ENCODE results near the gene SLC25A14. TPM values are rescaled to one million over a fixed set of nuclear protein-coding genes. Genes with fewer than 3 reads are reported as not detected.

The SLC25A14 gene
- total and polyA plus RNA-seq, 2 of the 8 experiments (the other 6 are each of a cell fraction or from before 2014, with no cell fraction given): 9.3 to 14.2 TPM

DNA sequence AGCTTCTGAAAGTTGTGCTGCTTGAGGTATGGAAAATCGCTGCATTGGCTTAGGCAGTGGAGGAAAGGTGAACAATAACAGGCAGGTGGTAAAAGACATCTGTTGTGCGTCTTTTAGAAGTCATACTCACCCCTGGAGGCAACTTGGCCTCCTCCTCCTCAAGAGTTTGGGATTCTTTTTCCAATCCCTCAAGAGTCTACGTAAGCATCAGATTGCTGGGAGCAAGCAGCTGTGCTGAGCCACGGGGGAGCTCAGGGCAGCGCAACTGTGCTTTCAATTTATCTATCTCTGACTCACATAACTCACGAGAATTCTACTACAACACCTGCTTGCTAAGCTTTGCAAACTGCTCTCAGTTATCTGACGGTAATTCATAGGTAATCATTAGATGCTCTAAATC, 55.6 kb downstream of the SLC25A14 start (continued):
- TF ChIP-seq, protein P1, sequence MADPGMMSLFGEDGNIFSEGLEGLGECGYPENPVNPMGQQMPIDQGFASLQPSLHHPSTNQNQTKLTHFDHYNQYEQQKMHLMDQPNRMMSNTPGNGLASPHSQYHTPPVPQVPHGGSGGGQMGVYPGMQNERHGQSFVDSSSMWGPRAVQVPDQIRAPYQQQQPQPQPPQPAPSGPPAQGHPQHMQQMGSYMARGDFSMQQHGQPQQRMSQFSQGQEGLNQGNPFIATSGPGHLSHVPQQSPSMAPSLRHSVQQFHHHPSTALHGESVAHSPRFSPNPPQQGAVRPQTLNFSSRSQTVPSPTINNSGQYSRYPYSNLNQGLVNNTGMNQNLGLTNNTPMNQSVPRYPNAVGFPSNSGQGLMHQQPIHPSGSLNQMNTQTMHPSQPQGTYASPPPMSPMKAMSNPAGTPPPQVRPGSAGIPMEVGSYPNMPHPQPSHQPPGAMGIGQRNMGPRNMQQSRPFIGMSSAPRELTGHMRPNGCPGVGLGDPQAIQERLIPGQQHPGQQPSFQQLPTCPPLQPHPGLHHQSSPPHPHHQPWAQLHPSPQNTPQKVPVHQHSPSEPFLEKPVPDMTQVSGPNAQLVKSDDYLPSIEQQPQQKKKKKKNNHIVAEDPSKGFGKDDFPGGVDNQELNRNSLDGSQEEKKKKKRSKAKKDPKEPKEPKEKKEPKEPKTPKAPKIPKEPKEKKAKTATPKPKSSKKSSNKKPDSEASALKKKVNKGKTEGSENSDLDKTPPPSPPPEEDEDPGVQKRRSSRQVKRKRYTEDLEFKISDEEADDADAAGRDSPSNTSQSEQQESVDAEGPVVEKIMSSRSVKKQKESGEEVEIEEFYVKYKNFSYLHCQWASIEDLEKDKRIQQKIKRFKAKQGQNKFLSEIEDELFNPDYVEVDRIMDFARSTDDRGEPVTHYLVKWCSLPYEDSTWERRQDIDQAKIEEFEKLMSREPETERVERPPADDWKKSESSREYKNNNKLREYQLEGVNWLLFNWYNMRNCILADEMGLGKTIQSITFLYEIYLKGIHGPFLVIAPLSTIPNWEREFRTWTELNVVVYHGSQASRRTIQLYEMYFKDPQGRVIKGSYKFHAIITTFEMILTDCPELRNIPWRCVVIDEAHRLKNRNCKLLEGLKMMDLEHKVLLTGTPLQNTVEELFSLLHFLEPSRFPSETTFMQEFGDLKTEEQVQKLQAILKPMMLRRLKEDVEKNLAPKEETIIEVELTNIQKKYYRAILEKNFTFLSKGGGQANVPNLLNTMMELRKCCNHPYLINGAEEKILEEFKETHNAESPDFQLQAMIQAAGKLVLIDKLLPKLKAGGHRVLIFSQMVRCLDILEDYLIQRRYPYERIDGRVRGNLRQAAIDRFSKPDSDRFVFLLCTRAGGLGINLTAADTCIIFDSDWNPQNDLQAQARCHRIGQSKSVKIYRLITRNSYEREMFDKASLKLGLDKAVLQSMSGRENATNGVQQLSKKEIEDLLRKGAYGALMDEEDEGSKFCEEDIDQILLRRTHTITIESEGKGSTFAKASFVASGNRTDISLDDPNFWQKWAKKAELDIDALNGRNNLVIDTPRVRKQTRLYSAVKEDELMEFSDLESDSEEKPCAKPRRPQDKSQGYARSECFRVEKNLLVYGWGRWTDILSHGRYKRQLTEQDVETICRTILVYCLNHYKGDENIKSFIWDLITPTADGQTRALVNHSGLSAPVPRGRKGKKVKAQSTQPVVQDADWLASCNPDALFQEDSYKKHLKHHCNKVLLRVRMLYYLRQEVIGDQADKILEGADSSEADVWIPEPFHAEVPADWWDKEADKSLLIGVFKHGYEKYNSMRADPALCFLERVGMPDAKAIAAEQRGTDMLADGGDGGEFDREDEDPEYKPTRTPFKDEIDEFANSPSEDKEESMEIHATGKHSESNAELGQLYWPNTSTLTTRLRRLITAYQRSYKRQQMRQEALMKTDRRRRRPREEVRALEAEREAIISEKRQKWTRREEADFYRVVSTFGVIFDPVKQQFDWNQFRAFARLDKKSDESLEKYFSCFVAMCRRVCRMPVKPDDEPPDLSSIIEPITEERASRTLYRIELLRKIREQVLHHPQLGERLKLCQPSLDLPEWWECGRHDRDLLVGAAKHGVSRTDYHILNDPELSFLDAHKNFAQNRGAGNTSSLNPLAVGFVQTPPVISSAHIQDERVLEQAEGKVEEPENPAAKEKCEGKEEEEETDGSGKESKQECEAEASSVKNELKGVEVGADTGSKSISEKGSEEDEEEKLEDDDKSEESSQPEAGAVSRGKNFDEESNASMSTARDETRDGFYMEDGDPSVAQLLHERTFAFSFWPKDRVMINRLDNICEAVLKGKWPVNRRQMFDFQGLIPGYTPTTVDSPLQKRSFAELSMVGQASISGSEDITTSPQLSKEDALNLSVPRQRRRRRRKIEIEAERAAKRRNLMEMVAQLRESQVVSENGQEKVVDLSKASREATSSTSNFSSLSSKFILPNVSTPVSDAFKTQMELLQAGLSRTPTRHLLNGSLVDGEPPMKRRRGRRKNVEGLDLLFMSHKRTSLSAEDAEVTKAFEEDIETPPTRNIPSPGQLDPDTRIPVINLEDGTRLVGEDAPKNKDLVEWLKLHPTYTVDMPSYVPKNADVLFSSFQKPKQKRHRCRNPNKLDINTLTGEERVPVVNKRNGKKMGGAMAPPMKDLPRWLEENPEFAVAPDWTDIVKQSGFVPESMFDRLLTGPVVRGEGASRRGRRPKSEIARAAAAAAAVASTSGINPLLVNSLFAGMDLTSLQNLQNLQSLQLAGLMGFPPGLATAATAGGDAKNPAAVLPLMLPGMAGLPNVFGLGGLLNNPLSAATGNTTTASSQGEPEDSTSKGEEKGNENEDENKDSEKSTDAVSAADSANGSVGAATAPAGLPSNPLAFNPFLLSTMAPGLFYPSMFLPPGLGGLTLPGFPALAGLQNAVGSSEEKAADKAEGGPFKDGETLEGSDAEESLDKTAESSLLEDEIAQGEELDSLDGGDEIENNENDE (IDR thresholded peaks at IDR 0.05; ENCODE audit: insufficient replicate concordance, low read length): no peak
- TF ChIP-seq HDAC2 (IDR thresholded peaks at IDR 0.05; ENCODE audit: borderline replicate concordance in 1 of 2, low read depth in 2 of 2, low read length in 2 of 2) (no peak), KDM5A (IDR thresholded peaks at IDR 0.05; ENCODE audit: low read length) (no peak), TBP (IDR thresholded peaks at IDR 0.05; ENCODE audit: low read depth, low read length) (no peak), RAD21 (IDR thresholded peaks at IDR 0.05 in 1 of 2, conservative IDR thresholded peaks at IDR 0.05 in 1 of 2; ENCODE audit: low read depth in 2 of 2, low read length in 2 of 2) (no peak), NANOG (IDR thresholded peaks at IDR 0.05; ENCODE audit: insufficient read depth, low read depth, low read length, poor library complexity, severe bottlenecking) (no peak), KDM4A (IDR thresholded peaks at IDR 0.05; ENCODE audit: low read depth, low read length, severe bottlenecking) (no peak), POLR2AphosphoS5 (IDR thresholded peaks at IDR 0.05; ENCODE audit: low read depth, low read length) (no peak), EZH2 (IDR thresholded peaks at IDR 0.05; ENCODE audit: low read depth, low read length, severe bottlenecking) (no peak), YY1 (IDR thresholded peaks at IDR 0.05; ENCODE audit: low read depth, low read length) (no peak), SAP30 (IDR thresholded peaks at IDR 0.05; ENCODE audit: insufficient read depth, insufficient replicate concordance, low read length) (no peak)
